Occipital lobe (tissue), 2 donors: Measurements from ENCODE around the gene CIAPIN1. TPM values are rescaled to one million over a fixed set of nuclear protein-coding genes. Genes with fewer than 3 reads are reported as not detected.

Source experiments
- DNase-seq: peaks from one replicate; lab custom pipeline; 2025; lab: John Stamatoyannopoulos, UW
- total RNA-seq: library from RNA; depleted of rRNA; stranded (reverse); fragments of >200 nt; gene quantifications from one replicate; pipeline ENCODE4 v1.2.3, GENCODE V29; 2014

The CIAPIN1 gene
- total RNA-seq, 1 donor from 2014 or later: 51.5 TPM

DNA sequence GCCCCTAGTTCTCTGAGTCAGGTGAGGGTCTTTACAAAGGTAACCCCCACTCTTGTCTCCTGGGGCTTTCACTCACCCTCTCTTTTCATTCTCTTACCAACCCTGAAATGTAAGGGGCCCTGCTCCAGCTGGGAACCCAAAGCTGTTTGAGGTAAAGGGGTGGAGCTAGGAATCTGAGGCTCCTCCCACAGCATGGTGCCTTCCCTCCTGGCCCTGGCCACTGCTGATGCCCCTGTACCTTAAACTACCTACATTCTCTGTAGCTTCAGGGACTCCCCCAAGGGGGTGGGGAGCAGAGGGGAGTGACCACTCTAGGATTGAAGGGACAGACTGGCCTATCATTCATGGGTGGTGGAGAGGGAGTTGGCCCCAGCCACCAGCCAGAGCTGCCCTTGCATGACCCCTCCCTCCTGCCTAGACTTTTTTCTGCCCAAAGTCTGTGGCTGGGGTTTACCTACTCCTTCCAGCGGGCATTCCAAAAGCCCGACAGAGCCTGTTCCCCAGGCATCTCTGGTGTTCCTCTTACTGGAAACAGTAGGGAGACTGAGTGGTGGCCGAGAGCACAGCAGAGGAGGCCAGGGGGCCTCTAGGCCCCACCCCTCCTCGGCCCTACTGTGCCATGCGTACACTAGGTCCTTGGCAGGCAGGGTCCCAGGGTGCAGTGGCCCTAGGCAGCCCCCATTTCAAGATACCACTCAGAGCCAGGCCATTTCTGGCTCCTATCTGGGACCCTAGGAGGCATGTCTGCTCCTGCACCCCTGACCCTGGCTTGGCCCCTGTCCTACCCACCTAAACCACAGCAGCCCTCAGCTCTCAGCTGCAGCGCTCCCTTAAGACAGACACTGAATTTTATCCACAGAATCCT lies 29.6 kb upstream of the CIAPIN1 start:
- DNase-seq: no peak

GRCh38 chr16:57475711-57476339 lies 28.6 kb upstream of the CIAPIN1 start:
- no peak for DNase-seq

DNA sequence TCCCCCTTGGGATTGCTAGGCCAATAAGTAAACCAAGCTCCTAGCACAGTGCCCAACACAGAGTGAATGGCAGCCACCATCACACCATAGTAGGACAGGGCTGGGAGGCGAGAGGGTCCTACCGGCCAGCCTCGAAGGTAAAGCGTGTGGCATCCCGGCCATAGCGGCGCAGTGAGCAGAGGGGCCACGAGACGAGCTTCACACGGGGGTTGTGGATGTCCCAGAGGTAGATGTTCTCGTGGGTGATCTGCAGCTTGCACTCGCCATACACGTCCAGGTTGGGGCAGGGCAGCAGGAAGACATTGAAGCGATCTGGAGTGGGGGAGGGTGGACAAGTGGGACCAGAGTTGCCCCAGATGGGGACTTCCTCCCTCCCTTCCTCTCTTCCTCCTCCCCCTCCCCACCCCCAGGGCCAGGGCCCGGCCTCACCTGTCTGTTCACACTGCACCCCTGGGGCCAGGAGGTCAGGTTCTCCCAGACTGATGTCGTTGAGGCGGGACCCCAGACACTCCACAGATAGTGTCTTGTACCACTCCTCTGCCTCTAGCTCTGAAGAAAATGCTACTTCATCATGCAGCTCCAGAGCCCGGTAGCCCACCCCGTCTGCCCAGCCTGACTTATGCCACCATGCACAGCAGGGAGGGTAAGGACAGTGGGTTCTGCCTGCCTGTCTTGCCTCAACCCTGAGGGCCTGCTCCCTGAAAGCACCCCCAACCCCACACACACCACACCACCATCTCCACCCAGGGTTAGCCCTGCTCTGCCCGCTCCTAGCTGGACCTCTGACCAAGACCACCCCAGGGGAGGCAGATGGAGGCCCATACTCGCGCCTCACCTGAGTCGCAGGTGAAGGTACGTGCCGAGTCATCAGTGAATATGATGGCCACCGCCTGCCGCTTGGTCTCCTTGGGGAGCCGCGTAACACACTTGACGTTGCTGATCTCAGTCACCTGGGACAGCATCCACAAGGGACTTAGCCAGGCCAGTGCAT lies 27.8 kb upstream of the CIAPIN1 start:
- no peak for DNase-seq

DNA sequence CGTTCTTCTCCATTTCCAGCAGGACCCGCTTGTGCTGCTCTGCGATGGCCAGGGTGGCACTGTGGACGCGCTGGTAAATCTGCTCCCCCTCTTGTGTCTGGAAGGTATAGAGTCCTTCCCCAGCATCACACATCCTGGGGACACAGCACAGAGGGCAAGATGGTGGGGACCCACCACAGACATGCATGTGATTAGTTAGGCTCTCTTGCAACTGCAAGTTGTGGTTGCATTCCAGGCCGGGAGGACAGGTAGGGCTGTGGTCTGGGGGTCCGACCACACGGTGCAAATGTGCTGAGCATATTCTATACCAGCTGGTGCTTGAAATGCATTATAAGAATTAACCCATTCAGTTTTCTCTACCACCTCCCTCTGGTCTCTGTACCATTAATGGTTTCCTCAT lies 26.7 kb upstream of the CIAPIN1 start:
- DNase-seq: no peak

GRCh38 chr16:57473176-57473840 lies 26.1 kb upstream of the CIAPIN1 start:
- DNase-seq: no peak

DNA sequence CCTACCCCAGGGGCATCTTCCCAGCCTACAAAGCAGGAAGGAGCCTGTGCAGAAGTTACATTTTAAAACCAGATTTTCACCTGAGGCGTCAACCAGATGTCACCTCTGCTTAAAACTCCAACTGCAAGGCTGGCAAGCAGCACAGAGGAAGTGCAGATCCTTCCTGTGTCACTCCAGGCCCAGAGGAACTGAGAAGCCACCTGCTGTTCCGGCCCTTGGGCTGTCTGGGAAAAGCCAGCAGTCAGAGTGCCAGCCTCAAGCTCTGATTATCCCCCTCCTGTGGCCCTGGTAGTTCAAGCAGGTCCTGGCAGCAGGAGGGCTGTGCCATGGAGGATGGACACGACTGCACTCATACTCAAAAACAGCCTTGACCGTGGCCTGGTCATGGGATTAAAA lies 25.5 kb upstream of the CIAPIN1 start:
- no peak for DNase-seq

- no peak for DNase-seq
Measured at GRCh38 chr16:57471852-57472664, 24.9 kb upstream of the CIAPIN1 start.

GRCh38 chr16:57471209-57471608 lies 24.0 kb upstream of the CIAPIN1 start:
- no peak for DNase-seq

GRCh38 chr16:57470711-57471110 lies 23.5 kb upstream of the CIAPIN1 start:
- DNase-seq: no peak

DNA sequence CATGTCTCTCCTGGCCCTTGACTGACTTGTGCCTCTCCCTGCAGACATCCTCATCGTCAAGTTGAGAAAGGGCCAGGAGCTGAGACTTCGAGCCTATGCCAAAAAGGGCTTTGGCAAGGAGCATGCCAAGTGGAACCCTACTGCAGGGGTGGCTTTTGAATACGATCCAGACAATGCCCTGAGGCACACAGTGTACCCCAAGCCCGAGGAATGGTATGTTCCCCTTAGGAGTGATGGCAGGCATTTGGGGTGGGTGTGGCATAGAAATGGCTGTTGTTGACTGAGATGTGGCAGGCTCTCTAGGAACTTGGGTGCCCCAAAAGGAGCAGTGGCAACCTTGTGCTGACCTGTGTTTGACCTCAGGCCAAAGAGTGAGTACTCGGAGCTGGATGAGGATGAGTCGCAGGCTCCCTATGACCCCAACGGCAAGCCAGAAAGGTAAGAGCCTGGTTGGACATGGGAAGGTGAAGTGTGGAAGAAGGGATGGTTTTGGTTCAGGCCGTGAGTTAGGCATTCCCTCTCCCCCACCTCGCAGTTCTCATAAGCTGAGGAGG lies 22.8 kb upstream of the CIAPIN1 start:
- DNase-seq: no peak

DNA sequence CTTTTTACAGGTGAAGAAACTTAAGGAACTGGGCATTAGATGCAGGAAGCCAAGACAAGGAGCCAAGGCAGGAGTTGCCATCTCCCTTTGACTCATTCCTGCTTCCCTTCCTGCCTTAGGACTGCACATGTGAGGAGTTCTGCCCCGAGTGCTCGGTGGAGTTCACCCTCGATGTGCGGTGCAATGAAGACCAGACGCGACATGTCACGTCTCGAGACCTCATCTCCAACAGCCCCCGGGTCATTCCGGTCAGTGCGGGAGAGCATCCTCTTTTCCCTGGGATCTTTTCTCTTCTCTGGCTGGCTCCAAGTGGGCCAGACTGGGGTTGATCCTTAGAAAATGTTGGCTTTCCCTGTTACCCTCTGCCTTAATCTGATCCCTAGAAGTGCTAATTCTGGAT lies 21.9 kb upstream of the CIAPIN1 start:
- DNase-seq: no peak

DNA sequence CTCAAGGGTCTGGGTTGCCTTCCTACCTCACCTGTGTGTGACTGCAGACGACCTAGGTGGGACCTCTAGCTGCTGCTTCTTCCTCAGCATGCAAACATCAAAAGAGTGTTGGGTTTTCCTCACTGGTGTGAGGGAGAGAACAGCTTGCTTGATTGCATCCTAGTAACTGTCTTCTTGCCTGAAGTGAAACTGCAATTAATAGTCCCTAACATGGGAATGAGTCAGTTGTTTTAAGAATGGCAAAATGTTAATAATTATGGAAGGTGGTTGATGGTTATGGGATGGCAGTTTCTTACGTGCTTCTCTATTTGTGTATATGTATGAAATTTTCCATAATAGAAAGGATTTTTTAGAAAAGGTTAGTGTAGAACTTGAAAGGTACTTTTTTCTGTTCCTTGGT lies 21.2 kb upstream of the CIAPIN1 start:
- DNase-seq: no peak

DNA sequence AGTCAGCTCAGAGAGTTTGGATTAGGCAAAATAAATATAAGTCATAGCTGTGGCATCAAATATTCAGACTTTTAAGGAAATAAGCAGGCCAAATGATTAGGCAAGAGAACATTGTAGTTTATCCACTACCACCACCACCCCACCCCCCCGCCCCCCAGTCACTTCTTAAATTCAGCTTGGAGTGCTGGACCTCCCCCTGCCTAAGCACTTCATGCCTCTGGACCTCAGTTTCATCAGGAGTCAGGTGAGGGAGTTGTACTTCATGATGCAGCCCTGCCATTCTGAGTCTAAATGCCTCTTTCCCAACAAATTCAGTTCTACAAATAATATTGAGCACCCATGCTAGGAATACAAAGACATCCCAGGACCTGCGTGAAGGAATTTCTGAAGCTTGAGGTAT lies 17.3 kb upstream of the CIAPIN1 start:
- DNase-seq: no peak

DNA sequence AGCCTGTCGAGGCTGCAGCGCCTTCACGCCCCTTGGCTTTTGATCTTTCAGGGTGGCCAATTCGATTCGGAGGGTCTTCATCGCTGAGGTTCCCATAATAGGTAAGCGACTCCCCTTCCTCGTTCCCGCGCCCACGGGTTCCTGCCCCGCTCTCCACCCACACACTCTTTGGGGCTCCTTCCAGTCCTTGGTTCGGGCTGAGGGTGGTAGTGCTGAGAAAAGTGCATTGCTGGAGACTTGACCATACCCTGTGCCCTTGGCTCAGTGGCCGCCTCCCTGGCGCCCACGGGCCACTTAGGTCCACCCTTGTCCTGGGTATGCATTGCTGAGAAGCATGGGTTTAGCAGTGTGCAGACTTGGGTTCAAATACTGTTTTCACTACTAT lies 15.8 kb upstream of the CIAPIN1 start:
- DNase-seq: no peak

DNA sequence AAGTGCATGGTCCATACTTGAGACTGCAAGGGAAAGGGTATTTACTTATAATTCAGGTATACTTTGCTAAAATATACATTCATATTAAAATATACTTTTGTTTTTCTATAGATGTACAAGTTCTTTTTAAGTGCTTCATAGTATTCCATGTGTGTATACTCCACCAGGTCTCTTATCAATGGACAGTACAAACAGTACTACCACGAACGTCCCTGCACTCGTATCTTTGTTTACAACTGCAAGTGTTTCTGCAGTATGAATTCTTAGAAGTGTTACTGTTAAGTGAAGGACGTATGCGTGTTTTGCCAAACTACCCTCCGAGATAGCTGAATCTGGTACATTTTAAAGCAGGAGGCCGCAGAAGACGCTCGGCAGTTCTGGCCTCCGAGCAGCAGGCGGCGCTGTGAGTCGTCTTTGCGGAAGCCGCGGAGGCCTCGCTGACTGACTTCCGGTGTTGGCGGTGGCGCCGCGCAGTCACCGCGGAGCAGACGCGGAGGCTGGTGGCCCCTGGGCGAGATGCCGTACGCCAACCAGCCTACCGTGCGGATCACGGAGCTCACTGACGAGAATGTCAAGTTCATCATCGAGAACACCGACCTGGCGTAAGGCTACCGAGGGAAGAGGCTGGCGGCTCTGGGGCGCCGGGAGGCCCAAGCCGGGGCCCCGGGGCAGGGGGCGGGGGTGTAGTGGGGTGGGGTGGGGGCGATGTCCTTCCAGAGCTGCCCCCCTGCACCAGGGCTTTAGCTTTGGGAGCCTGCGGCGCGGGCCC lies 15.2 kb upstream of the CIAPIN1 start, which contains the start of gene POLR2C:
Gene POLR2C, plus strand, starts transcription at position 471 of the 769 bp plus-strand sequence. Its CDS starts 46 bp downstream, at position 517.
- peak; percentile 79 for DNase-seq

DNA sequence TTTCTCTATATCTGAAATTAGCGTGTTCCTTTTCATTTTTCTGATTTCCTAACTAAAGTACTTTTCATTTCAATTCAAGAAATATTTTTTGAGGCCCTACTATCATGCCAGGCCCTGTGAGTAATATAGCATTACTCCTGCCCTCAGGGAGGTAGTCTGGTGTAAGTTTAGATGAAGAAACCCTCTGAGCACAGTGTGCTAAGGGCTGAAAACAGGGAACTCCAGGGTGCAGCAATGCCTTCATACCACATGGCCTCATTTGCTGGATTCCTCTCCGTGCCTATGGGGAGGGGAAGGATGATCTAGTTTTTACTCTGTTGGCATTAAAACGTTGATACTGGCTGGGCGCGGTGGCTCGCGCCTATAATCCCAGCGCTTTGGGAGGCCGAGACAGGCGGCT lies 4.8 kb upstream of the CIAPIN1 start:
- no peak for DNase-seq

DNA sequence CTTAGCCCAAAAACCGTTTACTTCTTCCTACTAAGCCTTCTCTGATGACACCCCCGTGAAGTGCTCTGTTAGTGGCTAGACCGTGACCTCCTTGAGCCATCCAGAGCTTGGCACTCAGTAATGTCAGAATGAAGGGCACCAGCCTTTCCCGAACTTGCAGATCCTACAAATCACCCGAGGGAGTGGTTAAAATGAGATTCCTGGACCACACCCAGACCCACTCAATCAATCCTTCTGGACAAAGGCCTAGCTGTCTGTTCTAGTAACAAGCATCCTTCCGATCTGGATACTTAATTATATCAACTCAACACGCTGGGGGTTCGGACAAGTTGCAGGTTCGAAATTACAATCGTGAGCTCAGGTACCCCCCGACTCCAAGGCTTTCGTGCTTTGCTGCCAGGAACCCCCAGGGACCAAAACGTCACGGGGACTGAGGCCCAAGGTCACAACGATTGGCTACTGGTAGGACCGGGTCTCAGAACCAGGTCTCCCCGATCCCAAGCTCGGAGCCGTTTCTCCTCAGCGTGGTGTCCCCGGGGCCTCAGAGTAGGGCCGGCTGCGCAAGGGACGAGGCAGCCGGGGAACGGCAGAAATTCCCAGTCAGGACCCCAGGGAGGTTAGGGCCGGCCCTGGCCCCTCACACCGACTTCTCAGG lies 527 bp downstream of the CIAPIN1 start:
- no peak for DNase-seq

GRCh38 chr16:57445510-57445909 lies 1.7 kb downstream of the CIAPIN1 start:
- no peak for DNase-seq

GRCh38 chr16:57444711-57445110 lies 2.5 kb downstream of the CIAPIN1 start:
- no peak for DNase-seq
